ENCODE measurements around the gene RAD51AP2.

DNA sequence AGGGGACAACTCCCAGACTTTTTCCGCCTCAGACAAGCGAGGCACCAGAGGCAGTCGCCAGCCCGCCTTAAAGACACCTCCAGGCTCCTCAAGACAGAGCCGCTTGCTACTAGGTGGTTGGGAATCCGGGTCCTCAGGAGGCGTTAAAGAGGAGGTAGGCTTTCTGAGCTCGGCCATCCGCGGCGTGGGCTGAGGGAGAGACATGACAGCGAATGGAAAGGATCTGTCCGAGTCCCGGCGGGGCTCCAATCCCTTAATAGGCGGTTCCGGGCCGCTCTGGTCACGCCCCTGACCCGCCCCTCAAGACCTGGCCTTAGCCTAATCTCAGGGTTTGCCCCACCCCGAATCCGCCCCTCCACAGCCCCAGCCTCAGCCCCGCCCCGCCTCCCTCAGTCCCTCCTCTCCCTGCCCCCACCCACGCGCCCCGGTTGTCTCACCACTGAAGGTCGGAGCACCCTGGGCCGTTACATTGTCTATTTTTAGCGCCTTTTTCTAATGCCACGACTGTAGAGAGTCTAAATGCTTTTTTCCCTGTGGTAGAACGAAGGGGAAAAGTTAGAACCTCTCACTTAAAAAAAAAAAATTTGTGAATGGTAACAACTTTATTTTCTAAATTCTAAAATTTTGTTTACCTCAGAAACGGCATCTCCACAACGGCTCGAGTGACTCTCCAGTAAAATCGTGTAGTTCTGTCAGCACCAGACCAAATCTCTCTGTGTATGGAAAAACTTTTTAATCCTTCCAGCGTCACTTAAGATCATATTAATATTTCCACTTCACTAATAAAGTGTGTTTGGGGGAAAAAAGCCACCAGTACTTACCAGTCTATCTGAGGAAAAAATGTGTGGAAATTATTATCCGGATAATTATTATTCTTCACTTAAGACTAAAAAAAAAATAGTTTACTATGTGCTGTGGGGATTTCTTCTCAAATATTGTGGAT is at the start of gene RAD51AP2:
- TF ChIP-seq, protein P1, sequence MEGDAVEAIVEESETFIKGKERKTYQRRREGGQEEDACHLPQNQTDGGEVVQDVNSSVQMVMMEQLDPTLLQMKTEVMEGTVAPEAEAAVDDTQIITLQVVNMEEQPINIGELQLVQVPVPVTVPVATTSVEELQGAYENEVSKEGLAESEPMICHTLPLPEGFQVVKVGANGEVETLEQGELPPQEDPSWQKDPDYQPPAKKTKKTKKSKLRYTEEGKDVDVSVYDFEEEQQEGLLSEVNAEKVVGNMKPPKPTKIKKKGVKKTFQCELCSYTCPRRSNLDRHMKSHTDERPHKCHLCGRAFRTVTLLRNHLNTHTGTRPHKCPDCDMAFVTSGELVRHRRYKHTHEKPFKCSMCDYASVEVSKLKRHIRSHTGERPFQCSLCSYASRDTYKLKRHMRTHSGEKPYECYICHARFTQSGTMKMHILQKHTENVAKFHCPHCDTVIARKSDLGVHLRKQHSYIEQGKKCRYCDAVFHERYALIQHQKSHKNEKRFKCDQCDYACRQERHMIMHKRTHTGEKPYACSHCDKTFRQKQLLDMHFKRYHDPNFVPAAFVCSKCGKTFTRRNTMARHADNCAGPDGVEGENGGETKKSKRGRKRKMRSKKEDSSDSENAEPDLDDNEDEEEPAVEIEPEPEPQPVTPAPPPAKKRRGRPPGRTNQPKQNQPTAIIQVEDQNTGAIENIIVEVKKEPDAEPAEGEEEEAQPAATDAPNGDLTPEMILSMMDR (IDR thresholded peaks at IDR 0.05), result no peak
- TF ChIP-seq POLR2A (IDR thresholded peaks at IDR 0.05), result peak in 1 of 2 donors; percentile 30
